Astrocyte of the cerebellum (primary cell): ENCODE results near the gene HSD17B12.

Experiments
- DNase-seq: peaks from one replicate; pipeline ENCODE4 v3.0.0-alpha.2; 2011; ENCODE audit warnings: low read depth
- H3K4me3 ChIP-seq: 2 replicates; pipeline ENCODE4 v1.5.1; 2011; ENCODE audit warnings: mild to moderate bottlenecking, low read depth, low read length, moderate library complexity
- in situ Hi-C: cut with HindIII; loops from 2 replicates; pipeline ENCODE4 v1.10.0; 2017; ENCODE audit warnings: low sequenced_read_pairs
- TF ChIP-seq, protein P1 (sequence below): IDR thresholded peaks from 2 replicates; pipeline ENCODE4 v1.5.1; 2012; ENCODE audit warnings: low read length, low read depth, moderate library complexity, mild to moderate bottlenecking; ENCODE audit errors: missing control alignments

Gene HSD17B12

DNA sequence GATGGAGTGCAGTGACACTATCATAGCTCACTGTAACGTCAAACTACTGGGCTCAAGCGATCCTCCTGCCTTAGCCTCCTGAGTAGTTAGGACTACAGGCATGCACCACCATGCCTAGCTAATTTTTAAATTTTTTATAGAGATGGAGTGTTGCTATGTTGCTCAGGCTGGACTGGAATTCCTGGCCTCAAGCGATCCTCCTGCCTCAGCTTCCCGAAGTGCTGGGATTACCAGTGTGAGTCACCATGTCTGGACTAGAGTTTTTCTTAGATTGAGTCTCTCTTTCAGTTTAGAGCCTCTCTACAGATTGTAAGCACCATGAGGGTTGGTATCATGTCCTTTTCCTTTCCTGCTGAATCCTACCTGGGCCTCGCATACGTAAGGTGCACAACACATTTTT, 142.8 kb downstream of the HSD17B12 start:
- no peak for DNase-seq
- H3K4me3 ChIP-seq = no peak overlapping the region
- TF ChIP-seq, protein P1, sequence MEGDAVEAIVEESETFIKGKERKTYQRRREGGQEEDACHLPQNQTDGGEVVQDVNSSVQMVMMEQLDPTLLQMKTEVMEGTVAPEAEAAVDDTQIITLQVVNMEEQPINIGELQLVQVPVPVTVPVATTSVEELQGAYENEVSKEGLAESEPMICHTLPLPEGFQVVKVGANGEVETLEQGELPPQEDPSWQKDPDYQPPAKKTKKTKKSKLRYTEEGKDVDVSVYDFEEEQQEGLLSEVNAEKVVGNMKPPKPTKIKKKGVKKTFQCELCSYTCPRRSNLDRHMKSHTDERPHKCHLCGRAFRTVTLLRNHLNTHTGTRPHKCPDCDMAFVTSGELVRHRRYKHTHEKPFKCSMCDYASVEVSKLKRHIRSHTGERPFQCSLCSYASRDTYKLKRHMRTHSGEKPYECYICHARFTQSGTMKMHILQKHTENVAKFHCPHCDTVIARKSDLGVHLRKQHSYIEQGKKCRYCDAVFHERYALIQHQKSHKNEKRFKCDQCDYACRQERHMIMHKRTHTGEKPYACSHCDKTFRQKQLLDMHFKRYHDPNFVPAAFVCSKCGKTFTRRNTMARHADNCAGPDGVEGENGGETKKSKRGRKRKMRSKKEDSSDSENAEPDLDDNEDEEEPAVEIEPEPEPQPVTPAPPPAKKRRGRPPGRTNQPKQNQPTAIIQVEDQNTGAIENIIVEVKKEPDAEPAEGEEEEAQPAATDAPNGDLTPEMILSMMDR = no peak
- in situ Hi-C loops = no loop called here

DNA sequence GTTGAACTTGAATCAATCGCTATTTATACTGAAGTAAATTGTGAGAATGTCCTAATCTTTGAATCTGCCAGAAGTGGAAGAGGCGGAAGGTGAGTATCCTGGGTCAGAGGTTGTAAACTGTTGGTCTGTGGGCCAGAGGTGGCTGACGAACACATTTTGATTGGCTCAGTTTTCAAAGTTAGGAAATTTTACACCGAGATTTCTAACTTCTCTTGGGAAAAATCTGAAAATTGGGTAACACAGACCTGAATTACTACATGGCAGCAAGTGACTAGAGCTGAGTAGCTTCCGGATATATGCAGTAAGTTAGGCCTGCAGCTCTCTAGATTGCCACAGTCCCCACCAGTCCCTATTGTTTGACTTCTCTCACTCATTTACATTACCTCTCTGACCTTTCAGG, 143.3 kb downstream of the HSD17B12 start:
- TF ChIP-seq, protein P1 = no peak
- H3K4me3 ChIP-seq = no peak overlapping the region
- no peak for DNase-seq
- in situ Hi-C loops = no loop called here

DNA sequence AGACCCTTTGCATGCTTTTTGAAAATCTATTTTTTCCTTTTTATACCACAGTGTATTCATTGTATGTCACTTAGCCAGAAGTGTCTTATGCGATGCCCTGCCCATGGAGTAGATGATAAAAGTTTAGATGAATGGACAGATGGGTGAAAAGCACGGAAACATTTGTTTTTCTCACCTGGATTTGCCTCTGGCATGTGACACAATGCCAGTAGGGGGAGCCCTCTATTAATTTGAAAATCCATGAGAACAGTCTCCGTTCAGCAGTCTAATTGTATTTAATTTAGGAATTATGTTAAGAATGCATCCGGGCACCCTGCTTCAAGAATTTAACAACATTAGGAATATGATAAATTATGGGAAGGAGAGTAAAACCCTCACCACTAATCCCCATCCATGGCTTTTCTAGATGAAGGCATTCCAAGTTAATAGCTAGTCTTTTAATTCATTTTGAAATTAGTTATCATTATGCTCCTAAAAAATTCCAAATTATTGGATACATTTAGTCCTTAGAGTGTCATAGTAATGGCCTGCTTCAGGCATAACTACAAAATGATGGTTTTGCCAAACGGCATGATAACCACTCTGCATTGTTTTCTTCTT, 144.8 kb downstream of the HSD17B12 start:
- H3K4me3 ChIP-seq = no peak overlapping the region
- in situ Hi-C loops = no loop called here
- peak; percentile 18 for DNase-seq
- TF ChIP-seq, protein P1 = peak; percentile 81

DNA sequence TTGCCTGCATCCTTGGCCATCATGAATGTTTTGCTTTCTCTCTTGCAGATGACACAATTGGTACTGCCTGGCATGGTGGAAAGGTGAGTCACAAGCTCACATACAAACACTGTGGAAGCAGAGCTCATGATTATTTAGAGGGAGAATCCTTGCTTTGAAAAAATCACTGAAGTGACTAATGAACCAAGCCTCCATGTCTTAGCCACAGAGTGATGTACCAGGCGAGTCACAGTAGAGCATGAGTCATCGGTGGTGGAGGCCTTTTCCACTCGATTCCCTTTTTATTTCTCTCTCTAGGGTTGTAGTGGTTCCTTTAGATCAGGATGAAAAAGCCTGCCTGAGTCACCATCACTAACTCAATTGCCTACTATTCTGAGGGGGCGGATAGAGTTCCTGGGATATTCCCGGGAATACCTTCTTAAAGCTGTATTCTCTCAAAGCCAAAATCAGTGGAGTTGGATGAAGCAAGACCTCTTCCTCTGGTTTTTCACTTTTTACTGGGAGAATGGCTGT, 150.4 kb downstream of the HSD17B12 start:
- peak overlapping the region; percentile 11 for H3K4me3 ChIP-seq
- in situ Hi-C loops = no loop called here
- TF ChIP-seq, protein P1 = no peak
- peak; percentile 99 for DNase-seq

DNA sequence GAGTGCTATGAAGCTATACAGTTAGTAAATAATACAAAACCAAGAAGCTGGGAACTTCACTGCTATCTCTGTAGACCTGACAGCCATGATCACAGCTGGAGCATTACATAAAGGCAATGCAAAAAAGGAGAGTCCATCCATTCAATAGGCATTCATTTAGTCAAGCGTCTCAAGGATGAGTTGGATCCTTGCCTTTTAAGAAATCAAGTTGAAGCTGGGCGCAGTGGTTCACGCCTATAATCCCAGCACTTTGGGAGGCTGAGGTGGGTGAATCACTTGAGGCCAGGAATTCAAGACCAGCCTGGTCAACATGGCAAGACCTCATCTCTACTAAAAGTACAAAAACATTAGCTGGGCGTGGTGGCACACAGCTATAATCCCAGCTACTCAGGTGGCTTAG, 152.0 kb downstream of the HSD17B12 start:
- no peak overlapping the region for H3K4me3 ChIP-seq
- no peak for DNase-seq
- in situ Hi-C loops = no loop called here

DNA sequence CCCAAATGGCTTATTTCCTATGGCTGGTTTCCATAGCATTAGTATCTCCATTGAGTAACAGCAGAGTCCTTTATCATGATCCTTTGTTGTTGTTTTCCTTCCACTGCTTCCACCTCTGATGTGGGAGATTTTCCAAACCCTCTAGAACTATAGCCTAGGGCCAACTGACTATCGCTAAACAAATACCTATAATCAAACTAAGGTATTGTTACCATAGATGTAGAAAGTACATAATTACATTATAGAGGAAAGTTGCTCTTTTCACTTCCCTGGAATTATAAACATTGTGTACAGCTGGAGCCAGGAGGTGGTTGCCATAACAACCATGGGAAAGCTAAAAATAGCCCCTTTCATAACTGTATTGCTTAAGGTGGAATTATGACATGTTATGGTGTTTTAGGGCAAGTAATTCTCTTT, 153.1 kb downstream of the HSD17B12 start:
- no peak overlapping the region for H3K4me3 ChIP-seq
- peak; percentile 32 for DNase-seq
- in situ Hi-C loops = no loop called here
- TF ChIP-seq, protein P1 = no peak

More for the DNA sequence above, 152.0 kb downstream of the HSD17B12 start:
- TF ChIP-seq, protein P1 = no peak
